K562 (cell line): ENCODE measurements around the gene POLR3C. TPM values are rescaled to one million over a fixed set of nuclear protein-coding genes. Genes with fewer than 3 reads are reported as not detected.
A peak's percentile ranks its signal among the peaks of the same experiment; 100 is the strongest.

Experiments
- ARNT ChIP-seq, 2 experiments: fragments of 450-650 bp; IDR thresholded peaks; 2 replicates each; pipeline ENCODE4 v1.6.1; 2016; ENCODE audit warnings: mild to moderate bottlenecking in 1 of 2
- CXXC5 ChIP-seq: fragments of 250-450 bp; sonication (Bioruptor Pico); IDR thresholded peaks from 2 replicates; pipeline ENCODE4 v1.8.0; 2022; ENCODE audit warnings: inconsistent platforms, mild to moderate bottlenecking, moderate library complexity
- JUNB ChIP-seq: fragments of 450-650 bp; formaldehyde crosslinking; conservative IDR thresholded peaks from 2 replicates; pipeline ENCODE4 v1.4.0; 2020; ENCODE audit warnings: mild to moderate bottlenecking
- MAZ ChIP-seq, 2 experiments: fragments of 450-650 bp in 1 of 2; sonication (generic) in 1 of 2; formaldehyde crosslinking; IDR thresholded peaks in 1 of 2; conservative IDR thresholded peaks in 1 of 2; 2 replicates each; pipeline versions ENCODE4 v1.4.0 to v1.5.0; 2020; ENCODE audit warnings: mild to moderate bottlenecking in 1 of 2, missing genetic modification reagents in 1 of 2
- PBX2 ChIP-seq, 2 experiments: IDR thresholded peaks in 1 of 2; conservative IDR thresholded peaks in 1 of 2; 2 replicates each; pipeline ENCODE4 v1.6.1; 2016; ENCODE audit warnings: low read depth in 2 of 2, mild to moderate bottlenecking in 1 of 2, missing compliant biosample characterization in 1 of 2, missing genetic modification characterization in 1 of 2, moderate library complexity in 1 of 2
- TEAD1 ChIP-seq, 2 experiments: fragments of 450-650 bp in 1 of 2; sonication (generic) in 1 of 2; formaldehyde crosslinking; IDR thresholded peaks; 2 replicates each; pipeline versions ENCODE4 v1.4.0 to v1.8.0; 2020 to 2022; ENCODE audit warnings: mild to moderate bottlenecking in 2 of 2, missing genetic modification reagents in 1 of 2
- ZNF512 ChIP-seq: IDR thresholded peaks from 2 replicates; pipeline ENCODE4 v1.6.1; 2016; ENCODE audit warnings: missing genetic modification characterization, missing compliant biosample characterization
- ZNF584 ChIP-seq: fragments of 200-800 bp; sonication (Bioruptor generic); IDR thresholded peaks from 2 replicates; pipeline ENCODE4 v1.6.1; 2016; ENCODE audit warnings: low read depth, mild to moderate bottlenecking, missing genetic modification characterization, missing compliant biosample characterization
- ZNF586 ChIP-seq: fragments of 450-650 bp; formaldehyde crosslinking; conservative IDR thresholded peaks from 2 replicates; pipeline ENCODE4 v1.4.0; 2020; ENCODE audit warnings: mild to moderate bottlenecking, moderate library complexity
- ZNF764 ChIP-seq: fragments of 250-450 bp; sonication (Bioruptor Pico); IDR thresholded peaks from 2 replicates; pipeline ENCODE4 v1.4.0; 2020; ENCODE audit warnings: low read depth, mild to moderate bottlenecking, moderate library complexity
- polyA plus RNA-seq, 8 experiments: library from polyadenylated mRNA; depleted of rRNA in 4 of 8; stranded (reverse) in 5 of 8; unstranded in 3 of 8; fragments of >200 nt; fragmentation: Nextera tagmentation in 2 of 8; fragmentation: Illumina TruSeq in 1 of 8; extraction: Ambion mirVana in 2 of 8; extraction: Trizol in 1 of 8; gene quantifications; 2 replicates each; pipeline versions ENCODE4 v1.2.1 to v1.2.3, GENCODE V29; 2011 to 2014; ENCODE audit warnings: inconsistent platforms in 1 of 8, missing spikeins in 1 of 8
- total RNA-seq, 7 experiments: library from RNA; depleted of rRNA in 6 of 7; stranded (reverse); fragments of >200 nt in 6 of 7; fragmentation: Illumina TruSeq in 2 of 7; extraction: Trizol in 2 of 7; gene quantifications; 2 replicates each; pipeline versions ENCODE4 v1.2.1 to v1.2.3, GENCODE V29; 2011 to 2021; ENCODE audit warnings: low replicate concordance in 1 of 7
- TF ChIP-seq, protein P1 (sequence below), 2 experiments: fragments of 450-650 bp in 1 of 2; IDR thresholded peaks; 2 replicates each; pipeline ENCODE4 v1.6.1; 2011 to 2017; ENCODE audit warnings: low read depth in 2 of 2, antibody characterized with exemption in 1 of 2, borderline replicate concordance in 1 of 2, low read length in 1 of 2, mild to moderate bottlenecking in 1 of 2, mixed read lengths in 1 of 2; ENCODE audit not compliant: control insufficient read depth in 1 of 2
- TF ChIP-seq, protein P2 (sequence below): fragments of 250-450 bp; sonication (Bioruptor Pico); IDR thresholded peaks from 2 replicates; pipeline ENCODE4 v1.8.0; 2022; ENCODE audit warnings: inconsistent platforms, mild to moderate bottlenecking, moderate library complexity, borderline replicate concordance
- TF ChIP-seq, protein P3 (sequence below): fragments of 250-450 bp; sonication (Bioruptor Pico); IDR thresholded peaks from 2 replicates; pipeline ENCODE4 v1.8.0; 2021; ENCODE audit warnings: mild to moderate bottlenecking, moderate library complexity

The POLR3C gene
- total and polyA plus RNA-seq, 9 of the 15 experiments (the other 6 are each of a cell fraction or from before 2014, with no cell fraction given) = 19.7 to 64.1 (median 45.2) TPM

DNA sequence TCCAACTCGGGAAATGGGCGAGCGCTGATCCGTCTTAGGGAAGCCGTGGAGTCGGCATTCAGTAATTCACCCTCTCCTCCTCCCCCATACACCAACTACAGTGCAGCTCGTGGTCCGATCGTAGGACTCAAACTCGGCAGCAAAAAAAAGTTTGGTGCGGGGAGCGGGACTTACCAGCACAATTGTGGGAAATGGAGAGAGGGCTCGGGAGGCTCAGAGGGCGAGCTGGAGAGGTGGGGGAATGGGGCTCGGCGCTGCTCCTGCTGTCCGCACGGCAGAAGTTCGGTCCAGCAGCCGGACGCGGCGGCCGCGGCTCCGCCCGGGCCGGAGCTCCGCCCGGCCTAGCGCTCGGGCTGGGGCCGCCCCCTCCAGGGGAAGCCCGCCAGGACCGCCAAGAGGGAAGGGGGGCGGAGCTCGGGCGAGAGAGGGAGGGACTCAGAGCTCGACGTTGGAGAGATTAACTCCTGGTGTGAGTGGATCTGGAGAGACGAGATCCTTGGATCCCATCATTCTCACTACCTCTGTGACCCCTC is 35.6 kb downstream of the POLR3C start (continued):
- TF ChIP-seq, protein P1, sequence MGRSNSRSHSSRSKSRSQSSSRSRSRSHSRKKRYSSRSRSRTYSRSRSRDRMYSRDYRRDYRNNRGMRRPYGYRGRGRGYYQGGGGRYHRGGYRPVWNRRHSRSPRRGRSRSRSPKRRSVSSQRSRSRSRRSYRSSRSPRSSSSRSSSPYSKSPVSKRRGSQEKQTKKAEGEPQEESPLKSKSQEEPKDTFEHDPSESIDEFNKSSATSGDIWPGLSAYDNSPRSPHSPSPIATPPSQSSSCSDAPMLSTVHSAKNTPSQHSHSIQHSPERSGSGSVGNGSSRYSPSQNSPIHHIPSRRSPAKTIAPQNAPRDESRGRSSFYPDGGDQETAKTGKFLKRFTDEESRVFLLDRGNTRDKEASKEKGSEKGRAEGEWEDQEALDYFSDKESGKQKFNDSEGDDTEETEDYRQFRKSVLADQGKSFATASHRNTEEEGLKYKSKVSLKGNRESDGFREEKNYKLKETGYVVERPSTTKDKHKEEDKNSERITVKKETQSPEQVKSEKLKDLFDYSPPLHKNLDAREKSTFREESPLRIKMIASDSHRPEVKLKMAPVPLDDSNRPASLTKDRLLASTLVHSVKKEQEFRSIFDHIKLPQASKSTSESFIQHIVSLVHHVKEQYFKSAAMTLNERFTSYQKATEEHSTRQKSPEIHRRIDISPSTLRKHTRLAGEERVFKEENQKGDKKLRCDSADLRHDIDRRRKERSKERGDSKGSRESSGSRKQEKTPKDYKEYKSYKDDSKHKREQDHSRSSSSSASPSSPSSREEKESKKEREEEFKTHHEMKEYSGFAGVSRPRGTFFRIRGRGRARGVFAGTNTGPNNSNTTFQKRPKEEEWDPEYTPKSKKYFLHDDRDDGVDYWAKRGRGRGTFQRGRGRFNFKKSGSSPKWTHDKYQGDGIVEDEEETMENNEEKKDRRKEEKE (IDR thresholded peaks at IDR 0.05; ENCODE audit: borderline replicate concordance in 1 of 2, control insufficient read depth in 1 of 2, low read depth in 2 of 2, low read length in 1 of 2) = no peak
- TF ChIP-seq, protein P2, sequence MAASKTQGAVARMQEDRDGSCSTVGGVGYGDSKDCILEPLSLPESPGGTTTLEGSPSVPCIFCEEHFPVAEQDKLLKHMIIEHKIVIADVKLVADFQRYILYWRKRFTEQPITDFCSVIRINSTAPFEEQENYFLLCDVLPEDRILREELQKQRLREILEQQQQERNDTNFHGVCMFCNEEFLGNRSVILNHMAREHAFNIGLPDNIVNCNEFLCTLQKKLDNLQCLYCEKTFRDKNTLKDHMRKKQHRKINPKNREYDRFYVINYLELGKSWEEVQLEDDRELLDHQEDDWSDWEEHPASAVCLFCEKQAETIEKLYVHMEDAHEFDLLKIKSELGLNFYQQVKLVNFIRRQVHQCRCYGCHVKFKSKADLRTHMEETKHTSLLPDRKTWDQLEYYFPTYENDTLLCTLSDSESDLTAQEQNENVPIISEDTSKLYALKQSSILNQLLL = no peak
- TF ChIP-seq CXXC5 (CRISPR knock-in tag) (peak; percentile 63), ZNF586 (CRISPR knock-in tag) (no peak), ZNF764 (CRISPR knock-in tag) (no peak), TEAD1 (CRISPR knock-in tag; IDR thresholded peaks at IDR 0.05) (peak in 1 of 2 experiments; percentile 59; a peak in 1 of 4 replicates), JUNB (CRISPR knock-in tag) (no peak), ARNT (IDR thresholded peaks at IDR 0.05) (no peak), ZNF584 (CRISPR knock-in tag) (no peak), MAZ (CRISPR knock-in tag; conservative IDR thresholded peaks at IDR 0.05 in 1 of 2, IDR thresholded peaks at IDR 0.05 in 1 of 2) (peak in 1 of 2 experiments; percentile 20; a peak in 1 of 4 replicates), ZNF512 (tag) (no peak), PBX2 (CRISPR knock-in tag; IDR thresholded peaks at IDR 0.05; ENCODE audit: low read depth) (no peak), PBX2 (tag; conservative IDR thresholded peaks at IDR 0.05; ENCODE audit: low read depth) (no peak)
- TF ChIP-seq, protein P3, sequence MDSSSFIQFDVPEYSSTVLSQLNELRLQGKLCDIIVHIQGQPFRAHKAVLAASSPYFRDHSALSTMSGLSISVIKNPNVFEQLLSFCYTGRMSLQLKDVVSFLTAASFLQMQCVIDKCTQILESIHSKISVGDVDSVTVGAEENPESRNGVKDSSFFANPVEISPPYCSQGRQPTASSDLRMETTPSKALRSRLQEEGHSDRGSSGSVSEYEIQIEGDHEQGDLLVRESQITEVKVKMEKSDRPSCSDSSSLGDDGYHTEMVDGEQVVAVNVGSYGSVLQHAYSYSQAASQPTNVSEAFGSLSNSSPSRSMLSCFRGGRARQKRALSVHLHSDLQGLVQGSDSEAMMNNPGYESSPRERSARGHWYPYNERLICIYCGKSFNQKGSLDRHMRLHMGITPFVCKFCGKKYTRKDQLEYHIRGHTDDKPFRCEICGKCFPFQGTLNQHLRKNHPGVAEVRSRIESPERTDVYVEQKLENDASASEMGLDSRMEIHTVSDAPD (CRISPR knock-in tag) = no peak
